Activated CD8-positive, alpha-beta memory T cell treated with anti-CD3 and anti-CD28 coated beads, Interleukin-2, amount 50 U/mL, for 24 hours (primary cell): ENCODE measurements around the gene CD207.
"Not testable (repeated sequence)": the region's sequence is repeated elsewhere in the genome, so short reads cannot be mapped to it uniquely, and the experiment has no call there.

Source experiments
- DNase-seq: peaks from one replicate; pipeline ENCODE4 v3.0.0-alpha.2; 2020; ENCODE audit errors: extremely low read depth

CD207 gene

DNA sequence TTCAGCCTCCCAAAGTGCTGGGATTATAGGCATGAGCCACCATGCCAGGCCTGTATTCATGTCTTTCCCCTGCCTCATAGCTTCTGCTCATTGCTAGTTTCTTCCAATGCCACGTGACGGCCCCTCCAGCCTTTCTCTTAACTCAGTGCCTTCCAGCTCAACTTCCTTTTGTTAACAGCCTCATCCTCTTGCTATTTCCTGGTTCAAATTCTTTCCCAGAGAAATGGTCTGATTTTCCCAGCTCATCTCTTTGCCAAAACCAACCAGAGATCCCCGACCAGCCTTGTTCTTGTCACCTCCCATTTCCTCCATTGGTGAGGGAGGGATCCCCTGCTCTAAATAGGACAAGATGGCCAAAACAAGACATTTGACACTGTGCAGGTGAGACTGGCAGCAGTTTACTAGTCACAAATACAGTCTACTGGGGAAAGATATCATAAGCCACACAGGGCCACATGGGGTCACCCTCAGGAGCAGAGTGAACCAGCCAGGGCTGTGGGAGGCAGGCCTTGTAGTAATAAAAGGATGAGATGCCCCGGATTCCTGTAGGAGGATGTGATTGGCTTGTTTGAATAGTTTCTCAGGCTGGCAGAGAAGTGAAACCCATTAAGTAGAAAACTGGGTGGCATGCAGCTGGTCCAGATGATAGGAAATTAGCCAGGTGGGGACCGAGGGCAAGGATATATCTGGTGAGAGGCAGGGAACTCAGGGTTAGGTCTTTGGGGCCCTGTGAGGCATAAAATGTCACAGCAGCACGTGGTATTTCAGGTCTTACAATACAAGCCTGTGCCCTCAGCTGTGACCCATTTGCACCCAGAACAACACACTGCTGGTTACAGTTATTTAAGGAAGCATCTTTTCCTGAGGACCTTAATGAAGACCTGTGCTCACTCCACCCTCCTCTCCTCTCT, 6.4 kb downstream of the CD207 start:
- no peak for DNase-seq

DNA sequence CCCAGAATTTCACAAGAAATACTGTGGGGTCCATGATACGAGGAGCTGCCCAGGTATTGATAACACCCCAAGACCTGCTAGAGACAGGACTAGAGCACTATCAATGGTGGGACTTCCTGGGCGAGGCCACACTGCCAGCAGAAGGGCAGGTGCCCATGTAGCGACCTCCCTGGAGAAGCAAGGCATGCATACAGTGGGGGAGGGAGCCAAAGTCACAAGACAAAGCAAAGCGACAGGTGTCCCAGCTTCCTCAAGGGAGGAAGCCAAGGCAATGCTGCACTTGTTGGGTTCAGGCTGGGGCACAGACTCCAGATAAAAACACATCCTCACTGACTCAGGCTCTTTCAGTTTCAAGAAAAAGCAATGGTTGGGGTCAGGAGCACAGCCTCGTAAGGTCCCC, 7.5 kb downstream of the CD207 start:
- no peak for DNase-seq

DNA sequence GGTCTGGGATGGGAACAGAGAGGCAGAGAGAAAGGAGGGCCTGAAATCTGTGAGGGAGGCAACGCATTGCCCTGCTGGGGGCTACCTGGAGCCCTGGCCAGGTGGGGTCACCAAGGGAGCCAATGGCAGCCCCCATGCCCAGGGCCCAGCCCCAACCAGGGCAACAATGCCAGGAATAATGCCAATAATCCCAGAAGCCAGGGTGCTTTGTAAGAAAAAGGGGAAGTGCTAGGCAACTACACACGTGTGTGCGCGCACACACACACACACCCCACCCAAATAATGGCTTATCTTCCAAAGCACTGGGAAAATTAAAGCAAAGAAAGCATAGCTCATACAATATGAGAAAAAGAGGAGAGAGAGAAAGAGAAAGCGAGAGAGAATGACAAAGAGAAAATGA, 8.2 kb downstream of the CD207 start:
- DNase-seq = no peak

DNA sequence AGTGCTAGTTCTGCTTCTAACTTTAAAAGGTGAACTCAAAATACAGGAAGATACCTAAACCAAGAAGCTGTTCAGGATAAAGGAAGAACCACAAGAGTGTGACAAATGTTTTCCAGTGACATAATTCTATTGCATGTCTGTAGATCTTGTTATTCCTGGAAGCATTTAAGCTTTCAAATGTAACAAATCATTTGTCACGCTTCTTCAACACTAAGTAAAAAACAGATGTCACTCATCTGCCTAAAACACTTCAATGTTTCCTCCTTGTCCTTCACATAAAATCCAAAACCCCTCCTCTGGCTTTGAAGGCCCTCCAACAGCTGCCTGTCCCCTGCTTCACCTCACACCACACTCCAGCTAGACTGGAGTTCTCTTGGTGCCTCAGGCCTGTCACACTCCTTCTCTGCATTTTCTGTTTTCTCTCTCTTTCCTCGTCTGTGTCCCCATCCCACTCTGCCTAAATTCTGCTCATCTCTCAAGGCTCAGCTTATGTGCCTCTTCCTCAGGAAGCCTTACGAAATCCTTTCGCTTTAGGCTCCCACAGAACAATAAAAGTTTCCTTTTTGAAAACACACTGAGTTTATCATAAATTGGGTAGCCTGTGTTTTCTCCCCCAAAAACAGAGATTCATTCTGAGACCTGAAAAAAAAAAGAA, 8.8 kb downstream of the CD207 start:
- no peak for DNase-seq

DNA sequence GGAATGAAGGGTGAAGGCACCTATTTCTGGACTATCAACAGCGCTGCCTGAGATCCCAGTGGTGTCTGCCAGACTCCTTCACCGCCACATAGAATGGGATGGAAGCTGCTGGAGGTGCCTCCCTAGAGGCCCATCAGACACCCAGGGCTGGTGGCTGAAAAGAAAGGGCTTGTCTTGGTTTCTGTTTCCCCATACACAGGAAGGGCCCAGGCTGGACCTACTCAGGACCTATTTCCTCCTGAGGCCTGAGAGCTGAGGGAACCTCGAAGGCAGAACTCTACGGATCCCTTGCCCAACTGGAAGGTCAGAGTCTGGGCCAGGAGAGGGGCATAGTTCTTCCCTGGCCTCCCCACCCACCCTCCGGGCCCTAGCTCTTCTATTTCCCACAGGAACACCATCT, 12.4 kb downstream of the CD207 start:
- DNase-seq = no peak

GRCh38 chr2:70822843-70823242, 12.8 kb downstream of the CD207 start:
- DNase-seq = no peak

DNA sequence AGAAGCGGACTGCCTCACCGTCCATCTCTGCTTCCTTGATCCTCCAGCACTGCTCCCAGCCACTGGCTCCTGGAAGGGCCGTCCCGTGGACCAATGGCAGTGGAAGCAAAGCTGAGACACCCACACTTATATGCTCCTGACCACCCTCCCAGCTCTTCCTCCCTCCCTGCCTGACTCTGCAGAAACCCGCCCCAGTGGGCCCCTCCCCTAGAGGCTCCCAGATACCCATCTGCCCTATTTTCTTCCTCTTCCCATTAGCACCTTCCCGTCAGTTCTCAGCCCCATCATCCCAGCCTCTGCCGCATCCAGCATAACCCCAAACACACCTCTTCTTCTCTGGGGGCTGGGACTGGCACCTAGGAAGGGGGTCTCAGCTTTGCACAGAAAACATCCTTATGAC, 15.1 kb downstream of the CD207 start, which contains the start of gene CLEC4F:
CLEC4F (minus strand) TSS at position 101 of the 400 bp plus-strand sequence; CDS start at position 25, 76 bp downstream.
- DNase-seq = no peak

DNA sequence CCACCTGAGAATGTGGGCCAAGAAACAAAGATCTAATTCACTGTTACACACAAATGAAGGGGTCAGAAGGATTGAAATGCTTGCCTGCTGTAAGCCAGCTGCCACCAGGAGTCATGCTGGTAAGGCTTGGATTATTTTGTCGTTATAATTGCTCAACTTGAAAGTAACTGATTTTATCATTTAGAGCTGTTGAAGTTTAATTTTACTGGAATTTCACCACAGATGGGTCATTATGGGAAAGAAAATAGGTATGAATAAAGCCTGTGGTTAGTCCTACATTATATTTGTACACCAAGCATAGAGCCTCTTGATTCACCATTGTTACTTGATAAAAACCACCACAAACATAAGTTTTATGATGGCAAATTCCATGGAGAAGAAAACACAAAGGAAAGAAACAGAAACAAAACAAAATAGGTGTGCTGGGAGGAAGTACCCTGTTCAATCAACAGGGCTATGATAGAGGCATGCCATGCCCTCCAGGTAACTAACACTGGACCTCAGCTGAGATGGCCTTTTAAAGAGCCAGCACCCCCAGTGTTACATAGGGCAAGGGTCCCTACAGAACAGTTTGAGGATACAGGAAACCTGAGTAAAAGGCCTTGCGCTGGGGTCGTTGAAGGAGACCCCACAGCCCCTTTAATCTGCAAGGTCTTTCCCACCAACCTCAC, 18.2 kb downstream of the CD207 start:
- no peak for DNase-seq

DNA sequence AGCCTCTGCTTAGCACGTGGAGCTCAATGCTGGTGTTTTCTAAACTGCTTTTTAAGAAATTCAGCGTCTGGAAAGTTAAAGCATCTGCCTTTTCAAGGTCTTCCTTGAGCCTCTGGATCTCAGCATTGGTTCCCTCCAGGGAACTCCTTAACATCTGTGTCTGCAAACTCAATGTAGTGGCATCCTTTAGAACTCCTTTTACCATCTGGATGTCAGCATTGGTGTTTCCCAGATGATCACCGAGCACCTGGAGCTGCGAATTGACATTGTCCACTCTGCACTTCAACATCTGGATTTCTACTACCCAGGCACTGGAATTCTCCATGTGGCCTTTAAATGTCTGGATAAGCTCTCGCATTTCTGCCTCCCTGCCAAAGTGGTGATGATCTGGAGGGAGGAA, 18.9 kb downstream of the CD207 start:
- DNase-seq = no peak

- DNase-seq = no peak
These were observed 26.3 kb downstream of the CD207 start for GRCh38 chr2:70808983-70809958.

DNA sequence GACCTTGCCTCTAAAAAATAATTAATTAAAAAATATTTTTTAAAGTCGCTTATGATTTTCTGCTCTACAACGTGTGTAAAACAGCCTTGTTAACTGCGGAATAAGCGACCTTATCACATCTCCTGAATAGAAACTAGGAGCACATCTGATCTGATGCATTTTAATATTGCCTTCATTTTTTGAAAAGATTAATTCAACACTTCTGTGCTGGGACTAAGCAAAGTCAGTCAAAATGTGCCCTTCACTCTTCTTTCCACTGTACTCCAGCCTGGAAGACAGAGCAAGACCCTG, 27.8 kb downstream of the CD207 start:
- DNase-seq = no peak

DNA sequence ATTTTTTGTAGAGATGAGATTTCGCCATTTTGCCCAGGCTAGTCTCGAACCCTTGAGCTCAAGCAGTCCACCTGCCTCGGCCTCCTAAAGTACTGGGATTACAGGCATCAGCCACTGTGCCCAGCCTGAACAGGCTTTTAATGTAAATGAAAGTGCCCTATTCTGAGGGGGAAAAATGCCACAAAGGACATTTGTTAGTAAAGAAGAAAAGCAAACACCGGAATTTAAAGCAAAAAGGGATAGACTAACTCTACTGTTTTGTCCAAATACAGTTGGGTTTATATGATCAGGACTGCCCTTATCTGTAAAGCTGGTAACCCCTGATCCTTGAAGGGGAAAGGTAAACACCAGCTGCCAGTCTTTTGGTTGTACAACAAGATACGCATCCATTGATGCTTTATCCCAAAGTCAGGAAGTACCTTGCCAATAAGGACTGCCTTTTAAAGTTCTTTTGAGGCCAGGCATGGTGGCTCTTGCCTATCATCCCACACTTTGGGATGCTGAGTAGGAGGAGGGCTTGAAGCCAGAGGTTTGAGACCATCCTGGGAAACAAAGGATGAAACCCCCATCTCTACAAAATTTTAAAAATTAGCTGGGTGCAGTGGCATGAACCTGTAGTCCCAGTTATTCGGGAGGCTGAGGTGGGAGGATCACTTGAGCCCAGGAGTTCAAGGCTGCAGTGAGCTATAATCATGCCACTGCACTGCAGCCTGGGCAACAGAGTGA, 28.4 kb downstream of the CD207 start:
- no peak for DNase-seq

DNA sequence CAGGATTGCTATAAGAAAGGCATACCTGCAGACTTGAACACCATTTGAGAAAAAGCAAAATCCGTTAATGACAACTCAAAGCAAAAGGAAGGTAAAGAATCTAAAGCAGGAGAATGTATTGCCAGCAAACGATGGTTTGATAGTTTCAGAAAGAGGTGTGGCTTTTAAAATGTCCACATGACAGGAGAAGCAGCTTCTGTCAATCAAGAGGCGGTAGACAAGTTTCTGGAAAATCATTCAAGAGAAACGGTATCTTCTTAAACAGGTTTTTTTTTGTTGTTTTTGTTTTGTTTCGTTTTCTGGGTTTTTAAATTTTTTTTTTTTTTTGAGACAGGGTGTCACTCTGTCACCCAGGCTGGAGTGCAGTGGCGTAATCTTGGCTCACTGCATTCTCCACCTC, 29.0 kb downstream of the CD207 start:
- no peak for DNase-seq

- DNase-seq = no peak
These were observed 29.6 kb downstream of the CD207 start for GRCh38 chr2:70806013-70806412.

DNA sequence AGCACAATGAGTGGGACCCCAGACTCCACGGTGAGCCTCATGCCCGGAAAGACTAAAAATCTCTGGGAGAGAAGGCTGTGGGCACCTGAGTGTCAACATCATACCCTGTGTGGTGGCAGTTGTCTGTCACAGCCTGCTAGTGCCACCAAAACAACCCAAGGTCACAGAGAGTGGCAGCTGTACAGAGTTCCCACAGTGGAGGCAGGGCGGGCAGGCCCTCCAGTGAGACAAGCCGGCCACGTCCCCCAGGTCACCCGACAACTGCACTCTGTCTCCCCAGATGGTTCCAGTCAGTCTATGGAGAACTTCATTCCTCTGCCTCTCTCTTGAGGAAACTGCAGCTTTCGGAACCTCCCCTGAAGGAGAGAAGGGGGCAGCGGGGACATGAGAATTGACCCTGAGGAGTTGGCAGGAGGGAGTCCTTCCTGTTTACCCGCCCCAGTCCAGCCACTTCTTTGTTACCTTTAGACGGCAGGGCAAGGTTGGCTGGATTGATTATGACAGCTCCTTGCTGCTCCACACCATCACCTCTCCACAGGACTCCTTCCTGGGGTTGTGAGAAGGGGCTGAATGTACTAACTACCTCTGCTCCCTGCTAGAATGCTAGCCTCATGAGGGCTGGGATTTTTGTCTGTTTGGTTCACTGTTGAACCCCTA, 33.9 kb downstream of the CD207 start:
- DNase-seq = no peak

DNA sequence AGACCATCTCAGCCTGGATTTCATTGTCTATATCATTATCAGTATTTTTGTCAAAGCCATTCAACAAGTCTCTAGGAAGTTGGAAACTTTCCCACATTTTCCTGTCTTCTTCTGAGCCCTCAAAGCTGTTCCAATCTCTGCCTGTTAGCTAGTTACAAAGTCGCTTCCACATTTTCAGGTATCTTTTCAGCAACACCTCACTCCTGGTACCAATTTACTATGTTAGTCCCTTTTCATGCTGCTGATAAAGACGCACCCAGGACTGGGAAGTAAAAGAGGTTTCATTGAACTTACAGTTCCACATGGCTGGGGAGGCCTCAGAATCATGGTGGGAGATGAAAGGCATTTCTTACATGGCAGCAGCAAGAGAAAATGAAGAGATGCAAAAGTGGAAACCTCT, 35.9 kb downstream of the CD207 start:
- DNase-seq = no peak

DNA sequence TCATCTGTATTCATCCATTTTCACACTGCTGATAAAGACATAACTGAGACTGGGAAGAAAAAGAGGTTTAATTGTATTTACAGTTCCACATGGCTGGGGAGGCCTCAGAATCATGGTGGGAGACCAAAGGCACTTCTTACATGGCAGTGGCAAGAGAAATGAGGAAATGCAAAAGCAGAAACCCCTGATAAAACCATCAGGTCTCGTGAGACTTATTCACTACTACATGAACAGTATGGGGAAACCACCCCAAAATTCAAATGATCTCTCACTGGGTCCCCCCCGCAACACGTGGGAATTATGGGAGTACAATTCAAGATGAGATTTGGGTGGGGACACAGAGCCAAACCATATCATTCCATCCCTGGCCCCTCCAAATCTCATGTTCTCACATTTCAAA, 37.6 kb downstream of the CD207 start:
- not testable (repeated sequence) for DNase-seq

DNA sequence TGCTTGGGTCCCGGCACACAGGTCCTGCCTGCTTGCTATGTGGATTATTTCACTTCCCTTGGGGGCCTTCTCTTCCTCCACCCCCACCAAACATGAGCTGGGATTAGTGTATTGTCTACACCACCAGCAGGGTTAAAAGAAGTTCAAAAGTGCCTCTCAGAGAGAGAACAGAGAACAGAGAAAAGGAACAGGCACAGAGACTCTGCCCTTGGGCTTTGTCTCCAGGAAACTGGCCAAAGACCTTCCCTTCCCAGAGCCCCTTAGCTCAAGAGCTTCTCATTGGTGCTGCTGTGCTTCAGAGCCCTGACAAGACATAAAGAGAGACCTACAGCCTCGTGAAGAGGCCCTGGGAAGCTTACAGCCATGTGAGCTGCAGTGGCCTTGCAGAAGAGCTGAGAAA, 38.1 kb downstream of the CD207 start:
- DNase-seq = no peak

- no peak for DNase-seq
These were observed 39.4 kb downstream of the CD207 start for GRCh38 chr2:70796262-70796661.
